ENCODE results near the gene RNF103. TPM values are rescaled to one million over a fixed set of nuclear protein-coding genes. Genes with fewer than 3 reads are reported as not detected.

Gene RNF103
- total and polyA plus RNA-seq, 2 donors (not counting 1 experiment from before 2014, with no cell fraction given): 20.3 to 20.9 TPM

DNA sequence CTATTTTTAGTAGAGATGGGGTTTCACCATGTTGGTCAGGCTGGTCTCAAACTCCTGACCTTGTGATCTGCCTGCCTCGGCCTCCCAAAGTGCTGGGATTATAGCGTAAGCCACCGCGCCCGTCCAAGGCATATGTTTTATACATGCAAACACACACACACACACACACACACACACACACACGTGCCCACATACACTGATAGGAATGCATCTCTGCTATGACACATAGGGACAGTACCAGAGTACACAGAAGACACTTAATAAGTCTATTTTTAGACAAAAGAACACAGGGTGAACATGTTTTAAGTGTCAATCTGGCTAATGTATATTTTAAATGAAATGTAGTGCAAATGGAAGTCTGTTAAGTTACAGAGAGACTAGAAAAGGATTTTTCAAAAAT is 10.7 kb upstream of the RNF103 start:
- no peak for DNase-seq (ENCODE audit: low read depth in 2 of 2)
- Histone ChIP-seq H3K79me2 (ENCODE audit: control insufficient read depth, insufficient read depth, low read length) (no peaks in the 10 kb centered on the region), H4K20me1 (ENCODE audit: control insufficient read depth, extremely low read depth, insufficient read depth, low read length) (no peaks in the 10 kb centered on the region), H3K27me3 (ENCODE audit: control insufficient read depth, insufficient read depth, low read length) (no peaks in the 10 kb centered on the region), H2AFZ (ENCODE audit: low read length) (no peak overlapping the region), H3K4me2 (ENCODE audit: extremely low read depth, insufficient read depth, low read length) (no peak overlapping the region), H3K9me3 (ENCODE audit: control insufficient read depth, insufficient read depth, low read depth, low read length) (no peaks in the 10 kb centered on the region), H3K27ac (ENCODE audit: insufficient read depth, low read length) (no peak overlapping the region), H3K4me1 (ENCODE audit: control insufficient read depth, extremely low read depth, insufficient read depth, low read length) (no peaks in the 10 kb centered on the region), H3K9ac (ENCODE audit: insufficient read depth, low read length) (no peak overlapping the region), H3K36me3 (ENCODE audit: control insufficient read depth, insufficient read depth, low read length) (no peaks in the 10 kb centered on the region), H3K4me3 (replicated peaks in 1 of 4; ENCODE audit: control extremely low read depth in 1 of 4, insufficient read depth in 1 of 4, low read depth in 3 of 4, low read length in 4 of 4) (no peak overlapping the region)
- TF ChIP-seq EZH2 (IDR thresholded peaks at IDR 0.05; ENCODE audit: low read length, missing control alignments): no peak
- TF ChIP-seq, protein P1, sequence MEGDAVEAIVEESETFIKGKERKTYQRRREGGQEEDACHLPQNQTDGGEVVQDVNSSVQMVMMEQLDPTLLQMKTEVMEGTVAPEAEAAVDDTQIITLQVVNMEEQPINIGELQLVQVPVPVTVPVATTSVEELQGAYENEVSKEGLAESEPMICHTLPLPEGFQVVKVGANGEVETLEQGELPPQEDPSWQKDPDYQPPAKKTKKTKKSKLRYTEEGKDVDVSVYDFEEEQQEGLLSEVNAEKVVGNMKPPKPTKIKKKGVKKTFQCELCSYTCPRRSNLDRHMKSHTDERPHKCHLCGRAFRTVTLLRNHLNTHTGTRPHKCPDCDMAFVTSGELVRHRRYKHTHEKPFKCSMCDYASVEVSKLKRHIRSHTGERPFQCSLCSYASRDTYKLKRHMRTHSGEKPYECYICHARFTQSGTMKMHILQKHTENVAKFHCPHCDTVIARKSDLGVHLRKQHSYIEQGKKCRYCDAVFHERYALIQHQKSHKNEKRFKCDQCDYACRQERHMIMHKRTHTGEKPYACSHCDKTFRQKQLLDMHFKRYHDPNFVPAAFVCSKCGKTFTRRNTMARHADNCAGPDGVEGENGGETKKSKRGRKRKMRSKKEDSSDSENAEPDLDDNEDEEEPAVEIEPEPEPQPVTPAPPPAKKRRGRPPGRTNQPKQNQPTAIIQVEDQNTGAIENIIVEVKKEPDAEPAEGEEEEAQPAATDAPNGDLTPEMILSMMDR (conservative IDR thresholded peaks at IDR 0.05 in 1 of 2, IDR thresholded peaks at IDR 0.05 in 1 of 2; ENCODE audit: low read depth in 1 of 2, low read length in 2 of 2): no peak

DNA sequence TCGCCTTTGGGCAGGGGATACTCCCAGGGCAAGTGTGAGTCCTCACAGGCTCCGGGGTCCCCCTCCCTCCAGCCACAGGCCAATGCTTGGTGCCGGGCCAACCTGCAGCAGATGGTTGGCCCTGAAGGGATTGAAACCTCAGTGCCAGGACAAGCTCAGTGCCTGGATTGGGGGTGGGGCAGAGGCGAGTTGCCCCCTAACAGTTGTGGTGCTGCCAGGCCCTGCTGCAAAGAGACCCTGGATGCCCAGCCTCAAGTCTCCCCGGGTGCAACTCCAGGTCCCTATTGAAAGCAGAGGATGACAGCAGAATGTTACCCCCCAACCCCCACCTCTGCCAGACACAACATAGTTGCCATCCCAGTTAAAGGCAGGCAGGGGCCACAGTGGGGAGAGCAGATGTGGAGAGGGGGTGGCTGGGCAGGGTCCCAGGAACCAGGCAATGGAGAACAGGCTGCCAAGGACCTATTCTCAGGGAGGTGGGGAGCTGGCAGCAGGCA is 9.5 kb upstream of the RNF103 start:
- Histone ChIP-seq H3K4me2 (ENCODE audit: extremely low read depth, insufficient read depth, low read length) (no peak overlapping the region), H3K27ac (ENCODE audit: insufficient read depth, low read length) (no peak overlapping the region), H3K9ac (ENCODE audit: insufficient read depth, low read length) (no peak overlapping the region), H2AFZ (ENCODE audit: low read length) (no peak overlapping the region), H4K20me1 (ENCODE audit: control insufficient read depth, extremely low read depth, insufficient read depth, low read length) (no peaks in the 10 kb centered on the region), H3K4me1 (ENCODE audit: control insufficient read depth, extremely low read depth, insufficient read depth, low read length) (no peaks in the 10 kb centered on the region), H3K27me3 (ENCODE audit: control insufficient read depth, insufficient read depth, low read length) (peaks cover 2% of the 10 kb centered on the region), H3K9me3 (ENCODE audit: control insufficient read depth, insufficient read depth, low read depth, low read length) (no peaks in the 10 kb centered on the region), H3K79me2 (ENCODE audit: control insufficient read depth, insufficient read depth, low read length) (no peaks in the 10 kb centered on the region), H3K36me3 (ENCODE audit: control insufficient read depth, insufficient read depth, low read length) (no peaks in the 10 kb centered on the region), H3K4me3 (replicated peaks in 1 of 4; ENCODE audit: control extremely low read depth in 1 of 4, insufficient read depth in 1 of 4, low read depth in 3 of 4, low read length in 4 of 4) (no peak overlapping the region)
- no peak for TF ChIP-seq EZH2 (IDR thresholded peaks at IDR 0.05; ENCODE audit: low read length, missing control alignments)
- TF ChIP-seq, protein P1 (conservative IDR thresholded peaks at IDR 0.05 in 1 of 2, IDR thresholded peaks at IDR 0.05 in 1 of 2; ENCODE audit: low read depth in 1 of 2, low read length in 2 of 2): no peak
- no peak for DNase-seq (ENCODE audit: low read depth in 2 of 2)

DNA sequence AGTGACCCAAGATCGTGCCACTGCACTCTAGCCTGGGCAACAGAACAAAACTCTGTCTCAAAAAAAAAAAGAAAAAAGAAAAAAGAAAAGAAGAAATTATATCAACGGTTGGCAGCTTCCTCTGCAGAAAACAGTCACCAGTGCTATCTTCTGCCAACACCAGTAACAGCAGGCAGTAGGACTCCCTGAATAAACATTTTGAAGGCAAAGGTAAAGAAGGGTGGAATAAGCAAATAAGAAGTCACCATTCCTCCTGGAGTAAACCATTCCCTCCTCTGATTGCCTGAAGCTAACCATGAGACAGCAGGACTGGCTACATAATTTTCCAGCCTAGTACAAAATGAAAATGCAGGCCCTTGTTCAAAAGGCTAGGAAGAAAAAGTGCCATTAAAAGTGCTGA is 9.0 kb upstream of the RNF103 start:
- no peak overlapping the region for H3K4me2 ChIP-seq (ENCODE audit: extremely low read depth, insufficient read depth, low read length)
- DNase-seq (ENCODE audit: low read depth in 2 of 2): no peak
- H3K27me3 ChIP-seq (ENCODE audit: control insufficient read depth, insufficient read depth, low read length): peaks cover 3% of the 10 kb centered on the region
- no peaks in the 10 kb centered on the region for H3K9me3 ChIP-seq (ENCODE audit: control insufficient read depth, insufficient read depth, low read depth, low read length)
- no peak for TF ChIP-seq EZH2 (IDR thresholded peaks at IDR 0.05; ENCODE audit: low read length, missing control alignments)
- TF ChIP-seq, protein P1 (conservative IDR thresholded peaks at IDR 0.05 in 1 of 2, IDR thresholded peaks at IDR 0.05 in 1 of 2; ENCODE audit: low read depth in 1 of 2, low read length in 2 of 2): no peak
- H3K4me1 ChIP-seq (ENCODE audit: control insufficient read depth, extremely low read depth, insufficient read depth, low read length): no peaks in the 10 kb centered on the region
- H3K9ac ChIP-seq (ENCODE audit: insufficient read depth, low read length): no peak overlapping the region
- no peak overlapping the region for H2AFZ ChIP-seq (ENCODE audit: low read length)
- H4K20me1 ChIP-seq (ENCODE audit: control insufficient read depth, extremely low read depth, insufficient read depth, low read length): no peaks in the 10 kb centered on the region
- H3K79me2 ChIP-seq (ENCODE audit: control insufficient read depth, insufficient read depth, low read length): no peaks in the 10 kb centered on the region
- H3K27ac ChIP-seq (ENCODE audit: insufficient read depth, low read length): no peak overlapping the region
- no peak overlapping the region for H3K4me3 ChIP-seq (replicated peaks in 1 of 4; ENCODE audit: control extremely low read depth in 1 of 4, insufficient read depth in 1 of 4, low read depth in 3 of 4, low read length in 4 of 4)
- H3K36me3 ChIP-seq (ENCODE audit: control insufficient read depth, insufficient read depth, low read length): no peaks in the 10 kb centered on the region

Measured in fibroblast of lung (primary cell).